B cell (primary cell): ENCODE measurements around the gene CARMIL1. TPM values are rescaled to one million over a fixed set of nuclear protein-coding genes. Genes with fewer than 3 reads are reported as not detected.
A peak's percentile ranks its signal among the peaks of the same experiment; 100 is the strongest.

Source experiments
- ATAC-seq: fragments of 200-7000 bp; cut with Tn5 transposase; one replicate; pipeline ENCODE4 v1.10.0; 2021; ENCODE audit warnings: low read depth, mild to moderate bottlenecking, moderate number of reproducible peaks, moderate library complexity
- CTCF ChIA-PET: fragments of 350-600 bp; sonication (Branson Sonifier 250); formaldehyde crosslinking; loops from one replicate; lab custom pipeline; 2021; ENCODE audit warnings: antibody characterized with exemption, inconsistent platforms; lab: Charles Lee
- POLR2A ChIA-PET: fragments of 350-600 bp; sonication (Branson Sonifier 250); formaldehyde crosslinking; loops from one replicate; lab custom pipeline; 2021; ENCODE audit warnings: antibody characterized with exemption; lab: Charles Lee
- DNase-seq: peaks from one replicate; pipeline ENCODE4 v3.0.0; 2013
- H2AFZ ChIP-seq: 2 replicates; pipeline ENCODE4 v1.6.1; 2012; ENCODE audit warnings: mild to moderate bottlenecking, low read depth, low read length; ENCODE audit not compliant: insufficient read depth, poor library complexity, severe bottlenecking
- H3K27ac ChIP-seq, 2 donors: 1 replicate in 1 of 2; 2 replicates in 1 of 2; pipeline ENCODE4 v1.5.1; 2012 to 2013; ENCODE audit warnings: low read length in 2 of 2, mild to moderate bottlenecking in 2 of 2, moderate library complexity in 1 of 2
- H3K27me3 ChIP-seq, 4 experiments: fragments of 200-600 bp in 1 of 4; sonication (generic) in 1 of 4; replicated peaks in 1 of 4; 1 replicate in 2 of 4; 2 replicates in 2 of 4; pipeline versions ENCODE4 v1.6.1 to v1.7.0; 2013 to 2016; ENCODE audit warnings: low read length in 3 of 4, mild to moderate bottlenecking in 2 of 4, mixed read lengths in 1 of 4, moderate library complexity in 1 of 4; ENCODE audit not compliant: insufficient read depth in 4 of 4, control insufficient read depth in 3 of 4; ENCODE audit errors: control extremely low read depth in 1 of 4
- H3K36me3 ChIP-seq, 2 experiments: replicated peaks in 1 of 2; 1 replicate in 1 of 2; 2 replicates in 1 of 2; pipeline versions ENCODE4 v1.6.1 to v1.7.1; 2013; ENCODE audit warnings: low read length in 1 of 2; ENCODE audit not compliant: insufficient read depth in 2 of 2, control insufficient read depth in 1 of 2; ENCODE audit errors: control extremely low read depth in 1 of 2, extremely low read depth in 1 of 2
- H3K4me1 ChIP-seq, 2 donors: fragments of 200-600 bp in 1 of 2; sonication (generic) in 1 of 2; 1 replicate in 1 of 2; 2 replicates in 1 of 2; pipeline versions ENCODE4 v1.5.1 to v1.6.1; 2013 to 2017; ENCODE audit warnings: low read length in 2 of 2; ENCODE audit not compliant: control insufficient read depth in 2 of 2, insufficient read depth in 2 of 2
- H3K4me2 ChIP-seq: replicated peaks from 2 replicates; pipeline ENCODE3; 2012; ENCODE audit warnings: mild to moderate bottlenecking, low read depth, low read length; ENCODE audit not compliant: poor library complexity, severe bottlenecking
- H3K4me3 ChIP-seq, 5 experiments: fragments of 200-600 bp in 1 of 5; sonication (generic) in 1 of 5; 1 replicate in 3 of 5; 2 replicates in 2 of 5; pipeline versions ENCODE4 v1.5.1 to v1.7.0; 2011 to 2016; ENCODE audit warnings: low read length in 4 of 5, mild to moderate bottlenecking in 4 of 5, low read depth in 2 of 5, control low read depth in 1 of 5, moderate library complexity in 1 of 5; ENCODE audit not compliant: insufficient read depth in 1 of 5; ENCODE audit errors: control extremely low read depth in 1 of 5, extremely low read depth in 1 of 5
- H3K79me2 ChIP-seq: fragments of 200-600 bp; sonication (generic); one replicate; pipeline ENCODE4 v1.6.0; 2016; ENCODE audit warnings: low read length; ENCODE audit not compliant: control insufficient read depth, insufficient read depth
- H3K9ac ChIP-seq: fragments of 200-600 bp; sonication (generic); 2 replicates; pipeline ENCODE4 v1.6.1; 2017; ENCODE audit warnings: mild to moderate bottlenecking, low read length, moderate library complexity
- H3K9me3 ChIP-seq, 3 donors: one replicate each; pipeline versions ENCODE4 v1.6.1 to v1.7.1; 2013; ENCODE audit warnings: low read length in 2 of 3; ENCODE audit not compliant: control insufficient read depth in 2 of 3, insufficient read depth in 1 of 3; ENCODE audit errors: control extremely low read depth in 1 of 3
- H4K20me1 ChIP-seq: 2 replicates; pipeline ENCODE4 v1.6.0; 2012; ENCODE audit warnings: mild to moderate bottlenecking, low read length; ENCODE audit not compliant: insufficient read depth, control insufficient read depth, poor library complexity, severe bottlenecking
- H3K27ac Mint-ChIP-seq: one replicate; pipeline ENCODE4 v1.8.0; 2021; ENCODE audit warnings: mixed read lengths
- H3K27me3 Mint-ChIP-seq: one replicate; pipeline ENCODE4 v1.8.0; 2021; ENCODE audit warnings: mixed read lengths
- H3K4me1 Mint-ChIP-seq: one replicate; pipeline ENCODE4 v1.8.0; 2021; ENCODE audit warnings: mixed read lengths
- H3K4me3 Mint-ChIP-seq: one replicate; pipeline ENCODE4 v1.8.0; 2021; ENCODE audit warnings: mixed read lengths
- H3K9me3 Mint-ChIP-seq: one replicate; pipeline ENCODE4 v1.8.0; 2022; ENCODE audit warnings: mixed read lengths; ENCODE audit not compliant: insufficient read depth
- CTCF ChIP-seq: fragments of 200-600 bp; IDR thresholded peaks from one replicate; pipeline ENCODE4 v1.8.0; 2022; ENCODE audit warnings: antibody characterized with exemption, mild to moderate bottlenecking
- EZH2 ChIP-seq: IDR thresholded peaks from 2 replicates; pipeline ENCODE4 v1.6.1; 2012; ENCODE audit warnings: borderline replicate concordance, low read depth, mild to moderate bottlenecking, moderate library complexity, low read length; ENCODE audit not compliant: insufficient read depth, poor library complexity, severe bottlenecking
- WGBS: methylation state at CpG from one replicate; pipeline ENCODE4 v1.1.5; 2013; ENCODE audit warnings: missing lambda C conversion rate; ENCODE audit not compliant: insufficient coverage; 5-methylcytosine and 5-hydroxymethylcytosine counted together
- intact Hi-C: fragments of 100-400 bp; cut with micrococcal nuclease; formaldehyde crosslinking; loops from one replicate; pipeline ENCODE4 v1.10.0; 2022
- polyA plus RNA-seq: library from polyadenylated mRNA; depleted of rRNA; stranded (reverse); fragments of >200 nt; gene quantifications from 2 replicates; pipeline ENCODE4 v1.2.3, GENCODE V29; 2012
- total RNA-seq, 2 donors: library from RNA; stranded (reverse); fragments of 120-200 nt in 1 of 2; gene quantifications; 1 replicate in 1 of 2; 2 replicates in 1 of 2; pipeline versions ENCODE4 v1.2.3 to v1.2.4, GENCODE V29; 2013 to 2022

The CARMIL1 gene
- total and polyA plus RNA-seq, 2 donors (not counting 1 experiment from before 2014, with no cell fraction given): 7.5 to 11.0 TPM

DNA sequence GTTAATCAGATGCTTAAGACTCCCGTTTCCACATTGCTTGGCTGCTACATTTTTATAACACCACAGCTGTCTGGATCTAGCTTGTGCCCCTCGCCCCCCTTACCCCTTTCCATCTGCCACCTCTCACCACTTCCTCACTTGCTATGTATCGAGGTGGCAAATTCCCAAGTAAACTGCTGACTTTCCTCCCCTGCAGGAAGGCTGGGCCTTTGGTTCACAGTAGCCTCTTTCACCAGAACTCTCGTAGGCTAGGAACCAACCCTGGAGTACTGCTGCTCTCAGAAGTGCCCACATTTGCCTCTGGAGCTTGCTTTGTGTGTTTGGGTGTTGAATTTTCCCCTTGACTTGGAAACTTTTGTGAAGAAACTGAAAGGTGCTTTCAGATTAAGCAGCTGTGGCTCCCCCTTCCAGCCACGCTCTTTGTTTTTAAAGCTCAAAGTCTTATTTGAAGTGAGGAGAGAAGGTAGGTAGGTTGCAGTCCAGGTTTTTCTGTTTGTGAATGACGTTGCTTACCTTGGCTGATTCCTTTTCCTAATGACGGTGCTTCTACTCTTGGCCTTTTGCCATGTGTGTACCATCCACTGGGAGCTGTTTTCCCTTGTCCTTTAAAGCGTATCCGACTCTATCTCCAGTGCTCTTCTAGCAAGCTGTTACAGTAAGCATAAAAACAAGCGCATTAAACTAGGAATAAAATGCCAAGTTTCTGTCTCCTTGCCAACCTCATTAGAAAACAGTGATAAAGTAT lies 90.4 kb downstream of the CARMIL1 start:
- Histone ChIP-seq H3K4me3 (no peak overlapping the region), H3K9ac (no peak overlapping the region), H2AFZ (peak overlapping the region; percentile 34), H3K36me3 (no peaks in the 10 kb centered on the region), H4K20me1 (no peaks in the 10 kb centered on the region), H3K27ac (peak overlapping the region in 1 of 2 donors; percentile 22), H3K9me3 (no peaks in the 10 kb centered on the region), H3K27me3 (no peaks in the 10 kb centered on the region), H3K4me1 (peaks cover 19 to 30% of the 10 kb centered on the region in 2 donors), H3K79me2 (peaks cover 6% of the 10 kb centered on the region), H3K4me2 (peak overlapping the region; percentile 30)
- Mint-ChIP-seq H3K4me1 (peaks cover 62% of the 10 kb centered on the region), H3K27me3 (no peaks in the 10 kb centered on the region), H3K27ac (peak overlapping the region; percentile 43), H3K4me3 (peak overlapping the region; percentile 42), H3K9me3 (peaks cover 3% of the 10 kb centered on the region)
- CTCF ChIA-PET: interaction anchor here (0.9 to 4.9 kb wide), 6 partner anchors 10 to 231 kb away, joined by 3 to 23 read pairs (median 3); no protein-coding TSS in a partner anchor
- TF ChIP-seq CTCF: no peak
- no peak for TF ChIP-seq EZH2
- no peak for ATAC-seq
- intact Hi-C loops: loop anchor here (2.0 to 10.0 kb wide), 2 partner anchors 35 to 85 kb away; no protein-coding TSS in a partner anchor
- DNase-seq: no peak
- POLR2A ChIA-PET: interaction anchor here (0.7 kb wide), 1 partner anchor 9 kb away, joined by 6 read pairs; no protein-coding TSS in a partner anchor
- 33% methylated on average over 5 of the region's 10 CpGs for WGBS
